ENCODE data around the gene GMNC.

DNA sequence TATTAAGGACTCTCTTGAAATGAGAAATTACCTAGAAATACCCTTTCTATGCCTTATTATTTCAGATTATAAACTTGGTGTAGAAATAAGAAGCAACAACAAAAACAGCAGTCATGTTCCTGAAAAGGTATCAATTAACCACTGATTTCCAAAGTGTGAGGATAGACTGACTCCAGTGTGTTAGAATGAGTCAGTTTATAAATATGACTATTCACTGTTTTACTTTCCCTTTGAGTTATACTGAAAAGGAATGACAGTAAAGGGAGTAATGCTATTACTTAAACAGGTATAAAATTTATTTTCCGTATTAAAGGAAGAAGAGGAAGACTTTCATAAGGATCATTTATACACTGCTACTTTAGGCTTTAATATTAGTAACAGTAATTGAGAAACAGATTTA lies 12.9 kb downstream of the GMNC start:
- TF ChIP-seq CTCF (conservative IDR thresholded peaks at IDR 0.05 in 1 of 2, IDR thresholded peaks at IDR 0.05 in 1 of 2; ENCODE audit: low read depth in 1 of 2, low read length in 2 of 2) (no peak), EZH2 (IDR thresholded peaks at IDR 0.05; ENCODE audit: low read length, missing control alignments) (no peak)
